ENCODE results near the gene EEIG1.

EEIG1 gene

DNA sequence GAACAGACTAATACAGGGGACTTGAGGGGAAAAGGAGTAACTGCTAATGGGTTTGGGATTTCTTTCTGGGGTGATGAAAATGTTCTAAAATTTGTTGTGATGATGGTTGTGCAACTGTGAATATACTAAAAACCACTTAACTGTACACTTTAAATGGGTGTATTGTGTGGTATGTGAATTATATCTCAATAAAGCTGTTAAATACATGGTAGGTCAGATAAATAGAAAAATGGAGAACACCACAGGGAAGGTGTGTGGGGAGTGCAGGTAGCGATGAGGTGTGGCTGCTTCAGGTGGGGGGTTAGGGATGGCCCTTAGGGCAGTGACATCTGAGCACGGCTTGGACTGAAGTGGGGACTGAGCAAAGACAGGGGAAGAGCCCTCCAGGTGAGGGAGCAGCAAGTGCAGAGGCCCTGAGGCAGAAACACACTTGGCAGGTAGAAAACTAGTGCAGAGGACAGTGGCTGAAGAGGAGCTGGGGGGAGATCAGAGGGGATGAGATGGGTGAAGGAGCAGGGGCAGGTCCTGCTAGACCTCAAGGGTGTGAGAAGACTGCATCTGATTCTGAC is 20.9 kb downstream of the EEIG1 start:
- TF ChIP-seq, protein P1, sequence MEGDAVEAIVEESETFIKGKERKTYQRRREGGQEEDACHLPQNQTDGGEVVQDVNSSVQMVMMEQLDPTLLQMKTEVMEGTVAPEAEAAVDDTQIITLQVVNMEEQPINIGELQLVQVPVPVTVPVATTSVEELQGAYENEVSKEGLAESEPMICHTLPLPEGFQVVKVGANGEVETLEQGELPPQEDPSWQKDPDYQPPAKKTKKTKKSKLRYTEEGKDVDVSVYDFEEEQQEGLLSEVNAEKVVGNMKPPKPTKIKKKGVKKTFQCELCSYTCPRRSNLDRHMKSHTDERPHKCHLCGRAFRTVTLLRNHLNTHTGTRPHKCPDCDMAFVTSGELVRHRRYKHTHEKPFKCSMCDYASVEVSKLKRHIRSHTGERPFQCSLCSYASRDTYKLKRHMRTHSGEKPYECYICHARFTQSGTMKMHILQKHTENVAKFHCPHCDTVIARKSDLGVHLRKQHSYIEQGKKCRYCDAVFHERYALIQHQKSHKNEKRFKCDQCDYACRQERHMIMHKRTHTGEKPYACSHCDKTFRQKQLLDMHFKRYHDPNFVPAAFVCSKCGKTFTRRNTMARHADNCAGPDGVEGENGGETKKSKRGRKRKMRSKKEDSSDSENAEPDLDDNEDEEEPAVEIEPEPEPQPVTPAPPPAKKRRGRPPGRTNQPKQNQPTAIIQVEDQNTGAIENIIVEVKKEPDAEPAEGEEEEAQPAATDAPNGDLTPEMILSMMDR (IDR thresholded peaks at IDR 0.05; ENCODE audit: control extremely low read depth, extremely low read depth, low read depth, missing control alignments) = no peak
- CTCF ChIA-PET = interaction anchor here (0.8 to 25.1 kb wide), 7 partner anchors 8 to 158 kb away, joined by 3 to 615 read pairs (median 4); partner anchors contain the start of gene NAIF1
- POLR2A ChIA-PET = no interaction called here
- DNase-seq (ENCODE audit: extremely low spot score) = no peak

DNA sequence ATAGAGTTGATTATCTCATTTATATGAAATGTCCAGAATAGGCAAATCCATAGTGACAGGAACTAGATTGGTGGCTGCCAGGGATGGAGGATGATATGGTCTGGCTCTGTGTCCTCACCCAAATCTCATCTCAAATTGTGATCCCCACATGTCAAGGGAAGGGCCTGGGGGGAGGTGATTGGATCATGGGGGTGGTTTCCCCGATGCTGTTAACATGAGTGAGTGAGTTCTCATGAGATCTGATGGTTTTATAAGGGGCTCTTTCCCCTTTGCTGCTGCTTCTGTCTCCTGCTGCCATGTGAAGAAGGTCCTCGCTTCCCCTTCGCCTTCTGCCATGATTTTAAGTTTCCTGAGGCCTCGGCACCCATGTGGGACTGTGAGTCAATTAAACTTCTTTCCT is 21.4 kb downstream of the EEIG1 start:
- no peak for DNase-seq (ENCODE audit: extremely low spot score)
- TF ChIP-seq, protein P1 (IDR thresholded peaks at IDR 0.05; ENCODE audit: control extremely low read depth, extremely low read depth, low read depth, missing control alignments) = no peak
- CTCF ChIA-PET = interaction anchor here (2.1 to 25.1 kb wide), 3 partner anchors 15 to 158 kb away, joined by 4 to 615 read pairs (median 263); no protein-coding TSS in a partner anchor
- POLR2A ChIA-PET = no interaction called here

DNA sequence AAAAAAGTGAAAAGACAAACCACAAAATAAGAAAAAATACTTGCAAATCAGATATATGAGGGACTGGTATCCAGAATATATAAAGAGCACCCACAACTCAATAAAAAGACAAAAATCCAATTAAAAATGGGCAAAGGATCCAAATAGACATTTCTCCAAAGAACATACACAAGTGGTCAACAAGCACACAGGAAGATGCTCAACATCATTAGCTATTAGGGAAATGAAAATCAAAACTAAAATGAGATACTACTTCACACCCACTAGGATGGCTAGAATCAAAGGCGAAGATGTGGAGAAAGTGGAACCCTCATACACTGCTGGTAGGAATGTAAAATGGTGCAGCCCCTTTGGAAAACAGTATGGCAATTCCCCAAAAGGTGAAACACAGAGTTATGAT is 22.1 kb downstream of the EEIG1 start:
- TF ChIP-seq, protein P1 (IDR thresholded peaks at IDR 0.05; ENCODE audit: control extremely low read depth, extremely low read depth, low read depth, missing control alignments) = no peak
- POLR2A ChIA-PET = no interaction called here
- CTCF ChIA-PET = interaction anchor here (2.1 to 25.1 kb wide), 3 partner anchors 14 to 159 kb away, joined by 4 to 615 read pairs (median 263); no protein-coding TSS in a partner anchor

DNA sequence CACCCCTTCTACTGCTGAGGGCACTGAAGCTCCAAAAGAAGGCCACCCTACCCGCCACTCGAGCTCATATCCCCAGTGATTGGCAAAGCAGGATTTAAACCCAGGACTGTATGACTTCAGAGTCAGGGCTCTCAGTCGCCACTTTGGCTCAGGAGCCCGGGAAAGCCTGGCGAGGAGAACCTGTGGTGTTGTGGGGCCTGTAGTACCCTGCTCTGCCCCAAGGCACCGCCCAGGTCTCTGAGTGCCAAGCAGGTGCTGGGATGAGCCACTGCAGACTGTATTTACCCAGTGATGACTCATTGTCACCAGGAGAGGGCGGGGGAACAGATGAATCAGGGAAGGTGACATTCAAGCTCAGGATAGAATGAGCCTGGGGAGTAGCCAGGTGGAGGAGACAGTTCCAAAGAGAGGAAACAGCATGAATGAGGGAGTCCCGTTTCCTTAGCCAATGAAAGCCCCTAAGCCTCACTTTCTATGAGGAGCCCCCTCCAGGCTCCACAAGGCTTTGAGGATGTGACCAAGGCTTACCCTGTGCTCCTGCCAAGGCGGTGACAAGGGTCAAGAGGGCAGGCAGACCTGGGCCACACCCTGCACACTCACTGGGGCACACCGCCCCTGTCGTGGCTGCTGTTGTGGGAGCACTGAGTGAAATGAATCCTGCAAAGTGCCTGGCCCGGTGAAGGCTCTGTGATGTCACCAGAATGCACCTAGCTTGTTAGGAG is 25.3 kb downstream of the EEIG1 start:
- CTCF ChIA-PET = interaction anchor here (0.9 to 25.1 kb wide), 22 partner anchors 9 to 170 kb away, joined by 3 to 615 read pairs (median 4); partner anchors contain the start of genes EEIG1 and NAIF1
- DNase-seq (ENCODE audit: extremely low spot score) = peak; percentile 78
- POLR2A ChIA-PET = interaction anchor here (0.6 kb wide), 1 partner anchor 242 kb away, joined by 3 read pairs; no protein-coding TSS in a partner anchor
- TF ChIP-seq, protein P1 (IDR thresholded peaks at IDR 0.05; ENCODE audit: control extremely low read depth, extremely low read depth, low read depth, missing control alignments) = peak; percentile 51

More for the DNA sequence above, 22.1 kb downstream of the EEIG1 start:
- DNase-seq (ENCODE audit: extremely low spot score) = no peak

DNA sequence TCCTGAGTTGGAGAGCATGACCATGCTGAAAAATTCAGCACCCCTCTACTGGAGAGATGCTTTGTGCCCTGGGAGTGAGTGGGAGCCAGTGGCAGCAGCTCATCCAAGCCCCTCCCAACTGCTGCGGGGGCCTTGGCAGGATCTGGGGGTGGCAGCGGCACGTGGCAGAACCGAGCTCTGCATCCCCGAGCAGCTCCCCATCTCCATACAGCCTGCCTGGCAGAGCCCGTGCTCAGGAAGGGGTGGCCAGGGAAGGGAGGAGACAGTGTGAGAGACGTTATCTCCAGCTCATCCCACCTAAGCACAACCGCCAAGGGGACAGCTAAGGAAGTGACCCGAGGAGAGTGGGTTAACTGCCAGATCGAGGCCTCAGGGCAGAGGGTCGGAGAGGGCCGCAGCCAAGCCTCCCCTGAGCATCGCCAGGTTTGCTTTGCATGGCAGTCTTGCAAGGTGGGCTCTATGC is 25.9 kb downstream of the EEIG1 start:
- TF ChIP-seq, protein P1 (IDR thresholded peaks at IDR 0.05; ENCODE audit: control extremely low read depth, extremely low read depth, low read depth, missing control alignments) = no peak
- no peak for DNase-seq (ENCODE audit: extremely low spot score)
- POLR2A ChIA-PET = interaction anchor here (0.6 kb wide), 2 partner anchors 13 to 42 kb away, joined by 3 to 6 read pairs; no protein-coding TSS in a partner anchor
- CTCF ChIA-PET = interaction anchor here (1.0 to 25.1 kb wide), 15 partner anchors 9 to 170 kb away, joined by 3 to 615 read pairs (median 5); partner anchors contain the start of gene NAIF1

DNA sequence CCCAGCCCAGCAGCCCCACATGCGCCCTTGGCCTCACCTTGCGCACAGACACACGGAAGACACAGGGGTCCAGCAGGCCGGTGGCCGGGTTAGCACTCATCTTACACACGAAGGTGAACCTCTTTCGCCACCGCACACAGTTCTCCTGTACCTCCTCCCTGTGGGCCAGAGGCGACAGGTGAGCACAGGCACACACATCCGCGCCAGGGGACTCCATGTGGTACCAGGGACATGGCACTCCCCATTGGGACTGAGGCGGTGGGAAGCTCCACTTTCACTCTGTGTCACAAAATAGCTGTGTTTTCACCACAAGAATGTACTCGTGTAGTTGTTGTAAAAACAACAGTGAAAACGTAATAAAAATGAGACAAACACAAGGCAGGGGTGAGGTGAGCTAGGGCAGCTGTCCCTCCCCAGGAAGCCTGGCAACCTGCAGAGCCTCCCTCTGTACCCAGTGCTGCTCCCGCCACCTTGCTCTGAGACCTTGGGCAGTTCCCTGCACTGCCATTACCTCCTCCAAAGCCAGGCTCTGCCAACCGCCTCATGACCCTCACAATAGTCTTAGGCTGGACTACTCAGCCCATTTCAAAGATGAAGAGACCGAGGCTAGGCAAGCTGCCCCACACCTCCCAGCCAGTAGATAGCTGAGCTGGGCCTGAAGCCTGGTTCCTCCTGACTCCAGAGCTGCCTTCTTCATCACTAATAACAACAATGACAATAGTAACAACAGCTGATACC is 26.9 kb downstream of the EEIG1 start:
- no peak for DNase-seq (ENCODE audit: extremely low spot score)
- CTCF ChIA-PET = interaction anchor here (0.8 to 25.1 kb wide), 12 partner anchors 9 to 171 kb away, joined by 3 to 615 read pairs (median 5); no protein-coding TSS in a partner anchor

More for the DNA sequence above, 26.9 kb downstream of the EEIG1 start:
- POLR2A ChIA-PET = interaction anchor here (0.6 kb wide), 1 partner anchor 14 kb away, joined by 3 read pairs; no protein-coding TSS in a partner anchor
- TF ChIP-seq, protein P1 (IDR thresholded peaks at IDR 0.05; ENCODE audit: control extremely low read depth, extremely low read depth, low read depth, missing control alignments) = no peak

Data from GM10248 (cell line).